Kidney epithelial cell (primary cell): ENCODE results near the gene LMBRD2. TPM values are rescaled to one million over a fixed set of nuclear protein-coding genes. Genes with fewer than 3 reads are reported as not detected.

Source experiments
- DNase-seq: peaks from one replicate; pipeline ENCODE4 v3.0.0-alpha.2; 2010; ENCODE audit warnings: low read depth
- H3K27me3 ChIP-seq: 2 replicates; pipeline ENCODE4 v1.6.0; 2011; ENCODE audit warnings: low read length; ENCODE audit not compliant: control insufficient read depth, insufficient read depth
- H3K36me3 ChIP-seq: 2 replicates; pipeline ENCODE4 v1.5.1; 2011; ENCODE audit warnings: low read length; ENCODE audit not compliant: control insufficient read depth, insufficient read depth
- H3K4me3 ChIP-seq: 2 replicates; pipeline ENCODE4 v1.5.1; 2011; ENCODE audit warnings: low read depth, mild to moderate bottlenecking, control low read depth, low read length
- CTCF ChIP-seq: IDR thresholded peaks from 2 replicates; pipeline ENCODE4 v1.5.1; 2011; ENCODE audit warnings: mild to moderate bottlenecking, moderate library complexity, low read length, control low read depth, inconsistent platforms; ENCODE audit not compliant: insufficient read depth, poor library complexity, severe bottlenecking
- total RNA-seq: library from RNA; depleted of rRNA; stranded (reverse); fragments of >200 nt; gene quantifications from 2 replicates; pipeline ENCODE4 v1.2.3, GENCODE V29; 2015

Gene LMBRD2
- total RNA-seq, 1 donor from 2014 or later = 6.7 TPM

- DNase-seq = no peak
- TF ChIP-seq CTCF = no peak
- Histone ChIP-seq H3K27me3 (no peaks in the 10 kb centered on the region), H3K36me3 (peaks cover 1% of the 10 kb centered on the region), H3K4me3 (no peak overlapping the region)
These were observed 25.5 kb upstream of the LMBRD2 start for GRCh38 chr5:36177154-36177553.

GRCh38 chr5:36175043-36175442 is 23.4 kb upstream of the LMBRD2 start:
- no peak for TF ChIP-seq CTCF
- Histone ChIP-seq H3K4me3 (no peak overlapping the region), H3K27me3 (no peaks in the 10 kb centered on the region), H3K36me3 (peaks cover 1% of the 10 kb centered on the region)
- DNase-seq = no peak

- no peaks in the 10 kb centered on the region for H3K27me3 ChIP-seq
- no peak for DNase-seq
- H3K4me3 ChIP-seq = no peak overlapping the region
- H3K36me3 ChIP-seq = peaks cover 1% of the 10 kb centered on the region
- TF ChIP-seq CTCF = no peak
These were observed 22.4 kb upstream of the LMBRD2 start for GRCh38 chr5:36174119-36174518.

- no peak for DNase-seq
- Histone ChIP-seq H3K4me3 (no peak overlapping the region), H3K36me3 (peaks cover 1% of the 10 kb centered on the region), H3K27me3 (no peaks in the 10 kb centered on the region)
- TF ChIP-seq CTCF = no peak
These were observed 21.7 kb upstream of the LMBRD2 start for GRCh38 chr5:36173426-36173825.

- no peak for TF ChIP-seq CTCF
- H3K27me3 ChIP-seq = no peaks in the 10 kb centered on the region
- peaks cover 1% of the 10 kb centered on the region for H3K36me3 ChIP-seq
- H3K4me3 ChIP-seq = no peak overlapping the region
- no peak for DNase-seq
These were observed 20.9 kb upstream of the LMBRD2 start for GRCh38 chr5:36172599-36172998.

GRCh38 chr5:36170832-36171424 is 19.2 kb upstream of the LMBRD2 start:
- Histone ChIP-seq H3K27me3 (no peaks in the 10 kb centered on the region), H3K4me3 (no peak overlapping the region), H3K36me3 (peaks cover 4% of the 10 kb centered on the region)
- no peak for DNase-seq
- no peak for TF ChIP-seq CTCF
